Medulla oblongata (tissue), 1 donor: ENCODE measurements around the gene LINGO3.

ENCODE experiments used
- DNase-seq: peaks from one replicate; pipeline ENCODE4 v3.0.0-alpha.2; 2015; ENCODE audit errors: extremely low spot score

LINGO3 gene

GRCh38 chr19:2268480-2268830, 39.5 kb downstream of the LINGO3 start:
- no peak for DNase-seq

DNA sequence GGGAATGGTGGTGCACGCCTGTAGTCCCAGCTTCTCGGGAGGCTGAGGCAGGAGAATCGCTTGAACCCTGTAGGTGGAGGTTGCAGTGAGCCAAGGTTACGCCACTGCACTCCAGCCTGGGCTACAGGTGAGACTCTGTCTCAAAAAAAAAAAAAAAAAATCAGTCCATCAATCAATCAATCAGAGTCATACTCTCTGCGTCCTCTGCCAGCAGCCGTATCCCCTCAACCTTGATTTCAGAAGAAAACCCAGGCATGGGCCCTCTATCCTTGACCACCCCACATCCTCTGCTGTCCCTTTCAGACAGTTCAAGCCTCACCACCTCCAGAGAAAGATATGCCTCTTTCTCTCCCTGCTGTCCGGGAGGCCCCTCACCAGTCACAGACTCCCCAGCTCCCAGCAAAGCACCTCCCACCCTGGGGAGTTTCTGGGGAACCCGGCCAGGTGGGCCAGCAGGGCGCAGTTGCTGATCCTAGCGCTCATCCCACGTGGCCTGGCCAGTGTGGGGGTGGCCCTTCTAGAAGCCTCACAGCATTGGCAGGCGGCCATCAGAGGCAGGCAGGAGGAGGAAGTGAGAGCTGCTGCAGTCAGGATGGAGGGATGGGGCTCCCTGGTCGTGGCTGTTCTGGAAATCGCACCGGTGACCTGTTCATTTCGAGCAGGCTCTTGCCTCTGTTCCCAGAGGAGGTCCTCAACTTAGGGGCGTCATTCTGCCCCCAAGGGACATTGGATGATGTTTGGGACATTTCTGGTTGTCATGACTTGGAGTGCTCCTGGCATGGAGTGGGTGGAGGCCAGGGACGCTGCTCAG, 41.6 kb downstream of the LINGO3 start:
- peak; percentile 90 for DNase-seq

- no peak for DNase-seq
Observed at GRCh38 chr19:2261438-2262172, 46.3 kb downstream of the LINGO3 start.

DNA sequence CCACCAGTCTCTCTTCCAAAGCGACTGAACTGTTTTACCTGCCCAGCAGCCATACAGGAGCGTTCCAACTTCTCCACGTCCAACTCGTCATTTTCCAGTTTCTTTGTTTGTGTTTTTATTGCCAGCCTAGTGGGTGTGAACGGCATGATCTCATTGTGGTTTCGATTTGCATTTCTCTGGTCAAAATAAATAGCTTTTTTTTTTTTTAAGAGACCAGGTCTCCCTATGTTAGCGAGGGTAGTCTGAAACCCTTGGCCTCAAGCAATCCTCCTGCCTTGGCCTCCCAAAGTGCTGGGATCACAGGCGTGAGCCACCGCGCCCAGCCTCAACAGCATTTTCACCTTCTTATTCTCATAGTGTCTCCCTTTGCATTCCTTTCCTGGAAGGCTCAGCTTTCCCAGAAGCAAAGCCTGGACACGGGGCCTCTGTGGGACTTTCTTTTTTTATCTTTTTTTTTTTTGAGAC, 47.6 kb downstream of the LINGO3 start:
- no peak for DNase-seq

DNA sequence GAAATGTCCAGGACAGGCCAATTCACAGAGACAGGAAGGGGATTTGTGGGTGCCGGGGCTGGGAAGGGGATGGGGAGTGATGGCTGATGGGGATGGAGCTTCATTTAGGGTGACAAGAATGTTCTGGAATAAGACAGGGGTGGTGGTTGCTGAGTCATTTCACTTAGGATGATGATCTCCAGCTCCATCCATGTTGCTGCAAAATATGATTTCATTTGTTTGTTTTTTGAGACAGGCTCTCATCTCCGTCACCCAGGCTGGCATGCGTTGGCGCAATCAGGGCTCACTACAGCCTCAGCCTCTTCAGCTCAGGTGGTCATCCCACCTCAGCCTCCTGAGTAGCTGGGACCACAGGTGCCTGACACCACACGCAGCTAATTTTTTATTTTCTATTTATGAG, 48.6 kb downstream of the LINGO3 start:
- DNase-seq: no peak
